Measurements from ENCODE around the gene CDH24. TPM values are rescaled to one million over a fixed set of nuclear protein-coding genes. Genes with fewer than 3 reads are reported as not detected.

Gene CDH24
- polyA plus RNA-seq, 2 of the 4 experiments (the other 2 are of a cell fraction): 4.8 to 5.1 TPM

- TF ChIP-seq MAZ (IDR thresholded peaks at IDR 0.05; ENCODE audit: borderline replicate concordance, low read depth, low read length) (no peak), TP53 (CRISPR knock-in tag; IDR thresholded peaks at IDR 0.05) (no peak)
These were observed 38.1 kb upstream of the CDH24 start, which contains the start of gene C14orf119 (continued) for GRCh38 chr14:23095196-23096108.

GRCh38 chr14:23094666-23095195 is 37.4 kb upstream of the CDH24 start, which contains the start of gene ACIN1:
TSS of gene ACIN1 (minus strand) at chr14:23095136. CDS start at chr14:23095112, 24 bp downstream.
- TF ChIP-seq, protein P1, sequence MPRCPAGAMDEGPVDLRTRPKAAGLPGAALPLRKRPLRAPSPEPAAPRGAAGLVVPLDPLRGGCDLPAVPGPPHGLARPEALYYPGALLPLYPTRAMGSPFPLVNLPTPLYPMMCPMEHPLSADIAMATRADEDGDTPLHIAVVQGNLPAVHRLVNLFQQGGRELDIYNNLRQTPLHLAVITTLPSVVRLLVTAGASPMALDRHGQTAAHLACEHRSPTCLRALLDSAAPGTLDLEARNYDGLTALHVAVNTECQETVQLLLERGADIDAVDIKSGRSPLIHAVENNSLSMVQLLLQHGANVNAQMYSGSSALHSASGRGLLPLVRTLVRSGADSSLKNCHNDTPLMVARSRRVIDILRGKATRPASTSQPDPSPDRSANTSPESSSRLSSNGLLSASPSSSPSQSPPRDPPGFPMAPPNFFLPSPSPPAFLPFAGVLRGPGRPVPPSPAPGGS (IDR thresholded peaks at IDR 0.05): peak; percentile 10; the same call in 1 of the 3 replicates
- TF ChIP-seq, protein P2, sequence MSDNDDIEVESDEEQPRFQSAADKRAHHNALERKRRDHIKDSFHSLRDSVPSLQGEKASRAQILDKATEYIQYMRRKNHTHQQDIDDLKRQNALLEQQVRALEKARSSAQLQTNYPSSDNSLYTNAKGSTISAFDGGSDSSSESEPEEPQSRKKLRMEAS (IDR thresholded peaks at IDR 0.05): peak; percentile 22; the same call in 1 of the 2 replicates
- TF ChIP-seq POLR2A (IDR thresholded peaks at IDR 0.05; ENCODE audit: low read length) (peak; percentile 83), PHF8 (IDR thresholded peaks at IDR 0.05; ENCODE audit: borderline replicate concordance, low read depth) (peak; percentile 68; the same call in 1 of the 2 replicates), KDM5A (IDR thresholded peaks at IDR 0.05) (no peak), ELK1 (IDR thresholded peaks at IDR 0.05; ENCODE audit: low read depth, low read length) (no peak), JUN (IDR thresholded peaks at IDR 0.05) (peak in 1 of 2 experiments; percentile 70; a peak in 2 of 5 replicates)
- H3K9me3 ChIP-seq: no peaks in the 10 kb centered on the region
- H3K4me2 ChIP-seq: peak within 1 kb of the TSS; percentile 98
- FAIRE-seq (no peak), ATAC-seq (peak; percentile 67 to 75), DNase-seq (ENCODE audit: low read depth in 1 of 2, low spot score in 1 of 2) (peak in 1 of 2 experiments; percentile 91)
- peaks cover 23% of the 10 kb centered on the region for H3K4me1 ChIP-seq
- peak within 1 kb of the TSS; percentile 62 for H3K4me3 ChIP-seq
- CTCF ChIA-PET: interaction anchor here (0.8 to 5.2 kb wide), 20 partner anchors 8 to 216 kb away, joined by 3 to 71 read pairs (median 4); partner anchors contain the start of gene CDH24
- peak within 1 kb of the TSS; percentile 89 to 97 for H3K27ac ChIP-seq
- WGBS (ENCODE audit: missing lambda C conversion rate): under 1% methylated on average over 41 of the region's 55 CpGs
- POLR2A ChIA-PET: interaction anchor here (0.5 to 2.7 kb wide), 36 partner anchors 9 to 506 kb away, joined by 3 to 36 read pairs (median 6); partner anchors contain the start of genes BCL2L2, CIROP, DAD1 and HAUS4

- ATAC-seq (peak in 1 of 2 experiments; percentile 69; a peak in 3 of 6 replicates), FAIRE-seq (no peak), DNase-seq (ENCODE audit: low read depth in 1 of 2, low spot score in 1 of 2) (peak in 1 of 2 experiments; percentile 90)
- Histone ChIP-seq H3K9me3 (no peaks in the 10 kb centered on the region), H3K4me2 (peak overlapping the region; percentile 98), H3K4me1 (peaks cover 23% of the 10 kb centered on the region), H3K4me3 (peak overlapping the region; percentile 62), H3K27ac (peak overlapping the region; percentile 89 to 97)
- 3% methylated on average over 10 of the region's 14 CpGs for WGBS (ENCODE audit: missing lambda C conversion rate)
- ChIA-PET CTCF (interaction anchor here (0.9 to 5.2 kb wide), 17 partner anchors 10 to 216 kb away, joined by 3 to 71 read pairs (median 6); partner anchors contain the start of gene CDH24), POLR2A (interaction anchor here (0.5 to 2.7 kb wide), 23 partner anchors 9 to 227 kb away, joined by 3 to 36 read pairs (median 7); partner anchors contain the start of genes BCL2L2, HAUS4, PABPN1 and PPP1R3E)
- no peak for TF ChIP-seq TFCP2L1 (CRISPR knock-in tag; IDR thresholded peaks at IDR 0.05)
- no peak for TF ChIP-seq ZC3H11A (IDR thresholded peaks at IDR 0.05)
- no peak for TF ChIP-seq KDM1A (IDR thresholded peaks at IDR 0.05; ENCODE audit: low read depth)
- TF ChIP-seq CHD4 (IDR thresholded peaks at IDR 0.05; ENCODE audit: borderline replicate concordance): no peak
- TF ChIP-seq CBX8 (IDR thresholded peaks at IDR 0.05): no peak
- TF ChIP-seq FOSB (CRISPR knock-in tag; IDR thresholded peaks at IDR 0.05): no peak
- no peak for TF ChIP-seq CBX2 (IDR thresholded peaks at IDR 0.05; ENCODE audit: borderline replicate concordance, low read depth)
- no peak for TF ChIP-seq MYC (IDR thresholded peaks at IDR 0.05; ENCODE audit: borderline replicate concordance, low read length)
- TF ChIP-seq RCOR1 (IDR thresholded peaks at IDR 0.05; ENCODE audit: low read depth, low read length): no peak
- no peak for TF ChIP-seq RNF2 (IDR thresholded peaks at IDR 0.05; ENCODE audit: borderline replicate concordance, low read depth)
- TF ChIP-seq, protein P3, sequence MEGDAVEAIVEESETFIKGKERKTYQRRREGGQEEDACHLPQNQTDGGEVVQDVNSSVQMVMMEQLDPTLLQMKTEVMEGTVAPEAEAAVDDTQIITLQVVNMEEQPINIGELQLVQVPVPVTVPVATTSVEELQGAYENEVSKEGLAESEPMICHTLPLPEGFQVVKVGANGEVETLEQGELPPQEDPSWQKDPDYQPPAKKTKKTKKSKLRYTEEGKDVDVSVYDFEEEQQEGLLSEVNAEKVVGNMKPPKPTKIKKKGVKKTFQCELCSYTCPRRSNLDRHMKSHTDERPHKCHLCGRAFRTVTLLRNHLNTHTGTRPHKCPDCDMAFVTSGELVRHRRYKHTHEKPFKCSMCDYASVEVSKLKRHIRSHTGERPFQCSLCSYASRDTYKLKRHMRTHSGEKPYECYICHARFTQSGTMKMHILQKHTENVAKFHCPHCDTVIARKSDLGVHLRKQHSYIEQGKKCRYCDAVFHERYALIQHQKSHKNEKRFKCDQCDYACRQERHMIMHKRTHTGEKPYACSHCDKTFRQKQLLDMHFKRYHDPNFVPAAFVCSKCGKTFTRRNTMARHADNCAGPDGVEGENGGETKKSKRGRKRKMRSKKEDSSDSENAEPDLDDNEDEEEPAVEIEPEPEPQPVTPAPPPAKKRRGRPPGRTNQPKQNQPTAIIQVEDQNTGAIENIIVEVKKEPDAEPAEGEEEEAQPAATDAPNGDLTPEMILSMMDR (IDR thresholded peaks at IDR 0.05): peak; percentile 14; the same call in 1 of the 3 replicates
- TF ChIP-seq CHD2 (IDR thresholded peaks at IDR 0.05; ENCODE audit: low read length, partially characterized antibody): no peak
- no peak for TF ChIP-seq KDM5A (IDR thresholded peaks at IDR 0.05)
- no peak for TF ChIP-seq EP300 (IDR thresholded peaks at IDR 0.05)
- TF ChIP-seq RAD21 (conservative IDR thresholded peaks at IDR 0.05 in 1 of 2, IDR thresholded peaks at IDR 0.05 in 1 of 2): 0 out of 5 replicates have a peak, but pooled peaks of 1 of the 2 experiments have one; percentile 4
These were observed 36.8 kb upstream of the CDH24 start for GRCh38 chr14:23093991-23094665.

Data from A549 (cell line).